Measurements from ENCODE around the gene FAM98C.
"Not testable (repeated sequence)": the region's sequence is repeated elsewhere in the genome, so short reads cannot be mapped to it uniquely, and the experiment has no call there.

The FAM98C gene

DNA sequence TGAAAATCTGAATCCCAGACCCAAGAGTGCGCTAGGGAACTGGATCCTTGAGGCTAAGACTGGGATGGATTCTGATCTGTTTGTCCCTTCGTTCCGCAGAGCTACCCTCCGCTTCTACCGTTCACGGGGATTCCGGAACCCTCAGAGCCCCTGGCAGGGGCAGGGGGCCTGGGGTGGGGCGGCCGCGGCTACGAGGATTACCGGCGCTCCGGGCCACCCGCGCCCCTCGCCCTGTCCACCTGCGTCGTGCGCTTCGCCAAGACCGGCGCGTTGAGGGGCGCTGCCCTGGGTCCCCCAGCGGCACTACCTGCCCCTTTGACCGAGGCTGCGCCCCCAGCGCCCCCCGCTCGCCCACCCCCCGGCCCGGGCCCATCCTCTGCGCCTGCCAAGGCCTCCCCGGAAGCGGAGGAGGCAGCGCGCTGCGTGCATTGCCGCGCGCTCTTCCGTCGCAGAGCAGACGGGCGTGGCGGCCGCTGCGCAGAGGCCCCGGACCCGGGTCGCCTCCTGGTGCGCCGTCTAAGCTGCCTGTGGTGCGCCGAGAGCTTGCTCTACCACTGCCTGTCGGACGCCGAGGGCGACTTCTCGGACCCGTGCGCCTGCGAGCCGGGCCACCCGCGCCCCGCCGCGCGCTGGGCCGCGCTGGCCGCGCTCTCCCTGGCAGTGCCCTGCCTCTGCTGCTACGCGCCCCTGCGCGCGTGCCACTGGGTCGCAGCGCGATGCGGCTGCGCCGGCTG lies 7.3 kb upstream of the FAM98C start:
- DNase-seq: no peak

GRCh38 chr19:38399081-38399480 lies 3.8 kb upstream of the FAM98C start:
- DNase-seq: no peak

- DNase-seq: no peak
Observed at GRCh38 chr19:38399537-38399936, 3.4 kb upstream of the FAM98C start.

DNA sequence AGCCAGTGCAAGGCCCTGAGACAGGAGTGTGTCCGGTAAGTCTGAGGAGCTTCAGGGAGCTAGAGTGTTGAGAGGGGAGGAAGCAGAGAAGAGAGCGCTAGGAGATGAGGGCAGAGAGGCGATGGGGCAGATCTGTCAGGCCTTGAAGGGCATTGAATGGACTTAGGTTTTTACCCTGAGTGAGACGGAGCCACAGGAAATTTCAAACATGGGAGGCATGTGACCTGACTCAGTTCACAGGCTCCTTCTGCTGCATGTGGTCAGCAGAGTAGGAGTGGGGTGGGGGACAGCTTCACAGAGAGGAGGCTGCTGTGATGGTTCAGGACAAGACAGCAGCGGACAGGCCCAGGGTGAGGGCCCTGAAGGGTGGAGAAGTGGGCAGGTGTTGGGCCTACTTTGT lies 2.5 kb upstream of the FAM98C start:
- no peak for DNase-seq

GRCh38 chr19:38401148-38401547 lies 1.7 kb upstream of the FAM98C start:
- no peak for DNase-seq

DNA sequence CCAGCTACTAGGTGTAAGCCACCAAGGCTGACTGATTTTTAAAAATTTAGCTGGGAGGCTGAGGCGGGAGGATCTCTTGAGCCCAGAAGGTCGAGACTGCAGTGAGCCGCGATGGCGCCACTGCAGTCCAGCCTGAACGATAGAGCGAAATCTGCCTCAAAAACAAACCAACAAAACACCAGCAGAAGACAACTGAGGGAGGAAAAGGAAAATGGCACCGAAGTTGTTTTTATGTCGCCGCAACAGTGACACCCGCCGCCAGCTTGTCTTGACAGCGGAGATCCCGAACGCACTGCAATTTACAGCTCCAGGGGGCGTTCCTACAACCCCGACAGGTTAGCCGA lies 298 bp upstream of the FAM98C start:
- no peak for DNase-seq

GRCh38 chr19:38404858-38405257 lies 2.0 kb downstream of the FAM98C start:
- DNase-seq: no peak

GRCh38 chr19:38405276-38405675 lies 2.4 kb downstream of the FAM98C start:
- no peak for DNase-seq

- peak in 1 of 51 donors; percentile 8 for DNase-seq
Observed at GRCh38 chr19:38409631-38410133, 6.8 kb downstream of the FAM98C start.

DNA sequence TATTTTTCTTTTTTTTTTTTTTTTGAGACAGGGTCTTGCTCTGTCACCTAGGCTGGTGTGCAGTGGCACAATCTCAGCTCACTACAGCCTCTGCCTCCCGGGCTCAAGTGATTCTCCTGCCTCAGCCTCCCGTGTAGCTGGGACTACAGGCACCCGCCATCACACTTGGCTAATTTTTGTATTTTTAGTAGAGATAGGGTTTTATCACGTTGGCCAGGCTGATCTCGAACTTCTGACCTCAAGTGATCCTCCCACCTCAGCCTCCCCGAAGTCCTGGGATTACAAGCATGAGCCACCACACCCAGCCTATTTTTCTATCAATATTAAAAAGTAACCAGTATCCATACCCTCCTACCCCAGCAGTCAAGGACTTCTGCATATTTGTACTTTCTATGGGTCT lies 7.5 kb downstream of the FAM98C start:
- not testable (repeated sequence) for DNase-seq

GRCh38 chr19:38411041-38411712 lies 8.3 kb downstream of the FAM98C start:
- no peak for DNase-seq

- DNase-seq: not testable (repeated sequence)
Observed at GRCh38 chr19:38411898-38412297, 9.0 kb downstream of the FAM98C start.

DNA sequence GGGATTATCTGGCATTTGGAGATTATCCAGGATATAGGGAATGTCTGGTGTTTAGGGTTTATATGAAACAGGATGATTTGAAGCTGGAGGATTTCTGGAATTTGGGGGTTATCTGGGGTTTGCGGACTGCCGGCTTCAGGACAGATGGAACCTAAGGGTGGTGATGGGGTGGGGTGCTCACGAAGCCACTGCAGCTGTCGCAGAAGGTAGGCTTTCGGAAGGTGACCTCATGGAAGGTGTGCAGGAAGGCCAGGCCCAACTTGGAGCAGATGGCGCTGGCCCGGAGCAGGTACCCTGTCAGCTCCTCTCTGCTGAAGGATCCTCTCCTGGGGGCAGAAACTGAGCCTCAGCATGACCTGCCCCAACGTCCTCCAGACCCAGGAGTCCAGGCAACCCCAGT lies 9.6 kb downstream of the FAM98C start:
- no peak for DNase-seq

DNA sequence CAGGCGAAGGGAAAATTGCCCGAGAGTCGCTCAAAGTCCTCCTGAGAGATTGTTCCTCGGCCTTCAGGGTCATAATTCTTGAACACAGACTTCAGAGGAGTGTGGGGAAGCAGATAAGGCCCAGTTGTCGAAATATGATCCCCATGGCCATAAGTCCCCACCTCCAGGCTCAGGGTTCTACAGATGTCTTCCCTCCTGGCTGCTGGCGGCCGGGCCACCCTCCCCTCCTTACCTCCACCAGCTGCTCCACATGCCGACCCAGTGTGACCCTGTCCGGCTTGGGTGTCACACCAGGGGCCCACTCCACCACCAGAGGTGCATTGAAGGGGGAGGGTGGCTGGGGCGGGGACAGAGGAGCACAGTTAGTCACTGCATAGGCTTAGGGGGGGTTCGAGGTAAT lies 10.1 kb downstream of the FAM98C start:
- DNase-seq: no peak

- no peak for DNase-seq
Observed at GRCh38 chr19:38413416-38413815, 10.5 kb downstream of the FAM98C start.

GRCh38 chr19:38417146-38417543 lies 14.3 kb downstream of the FAM98C start:
- DNase-seq: no peak

GRCh38 chr19:38417544-38418506 lies 14.9 kb downstream of the FAM98C start:
- peak in 6 of 51 donors; percentile 6 to 18 (median 12) for DNase-seq

DNA sequence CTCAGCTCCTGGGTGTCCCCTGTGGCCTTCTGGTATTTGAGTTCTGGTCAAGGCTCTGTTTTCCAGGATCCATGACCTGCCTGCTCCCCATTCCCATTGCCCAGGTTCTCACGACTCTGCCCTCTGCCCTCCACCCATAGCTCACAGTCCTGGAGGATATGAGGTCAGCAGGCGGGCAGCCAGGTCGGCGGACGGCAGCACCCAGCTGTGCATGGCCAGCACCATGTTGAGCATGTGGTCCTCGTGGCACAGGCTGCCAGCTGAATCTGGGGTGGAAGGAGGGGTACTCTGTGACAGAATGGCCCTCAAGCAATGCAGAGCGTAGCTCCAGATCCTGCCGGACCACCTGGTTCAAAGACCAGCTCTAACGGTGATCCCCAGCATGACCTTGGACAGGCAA lies 18.0 kb downstream of the FAM98C start:
- DNase-seq: no peak

DNA sequence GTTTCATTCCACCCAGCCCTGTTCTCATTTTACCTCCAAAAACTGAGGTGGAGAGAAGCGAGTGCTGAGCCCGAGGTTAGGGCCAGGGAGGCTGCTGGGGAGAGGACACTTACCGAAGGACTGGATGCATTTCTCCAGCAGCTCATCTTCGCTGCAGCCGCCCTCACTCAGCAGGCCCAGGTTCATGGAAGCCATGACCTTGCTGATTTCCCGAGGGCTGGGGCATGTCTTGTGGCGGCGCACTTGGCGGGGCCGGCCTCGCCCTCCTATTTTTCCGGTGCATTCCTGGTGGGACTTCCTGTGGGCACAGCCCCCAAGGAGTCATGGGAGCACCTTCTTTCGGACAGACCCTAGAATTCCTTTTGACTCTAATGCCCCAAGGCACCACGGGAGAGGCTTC lies 19.0 kb downstream of the FAM98C start:
- no peak for DNase-seq

DNA sequence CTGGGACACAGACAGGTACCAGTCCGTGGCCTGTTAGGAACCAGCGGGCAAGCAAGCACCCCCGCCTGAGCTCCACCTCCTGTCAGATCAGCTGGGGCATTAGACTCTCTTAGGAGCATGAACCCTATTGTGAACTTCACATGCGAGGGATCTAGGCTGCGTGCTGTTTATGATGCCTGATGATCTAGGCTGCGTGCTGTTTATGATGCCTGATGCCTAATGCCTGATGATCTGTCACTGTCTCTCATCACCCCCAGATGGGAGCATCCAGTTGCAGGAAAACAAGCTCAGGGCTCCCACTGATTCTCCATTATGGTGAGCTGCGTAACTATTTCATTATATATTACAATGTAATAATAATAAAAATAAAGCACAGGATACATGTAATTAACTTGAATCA lies 19.5 kb downstream of the FAM98C start:
- DNase-seq: no peak

DNA sequence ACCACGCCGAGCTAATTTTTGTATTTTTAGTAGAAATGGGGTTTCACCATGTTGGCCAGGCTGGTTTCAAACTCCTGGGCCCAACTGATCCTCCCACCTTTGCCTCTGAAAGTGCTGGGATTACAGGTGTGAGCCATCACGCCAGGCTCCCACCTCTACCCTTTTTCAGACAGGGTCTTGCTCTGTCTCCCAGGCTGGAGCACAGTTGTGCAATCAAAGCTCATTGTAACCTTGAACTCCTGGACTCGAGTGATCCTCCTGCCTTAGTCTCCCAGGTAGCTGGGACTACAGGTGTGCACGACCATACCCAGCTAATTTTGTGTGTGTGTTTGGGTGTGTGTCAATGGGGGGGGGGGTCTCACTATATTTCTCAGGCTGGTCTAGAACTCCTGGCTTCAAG lies 21.4 kb downstream of the FAM98C start:
- no peak for DNase-seq

GRCh38 chr19:38425222-38425809 lies 22.4 kb downstream of the FAM98C start:
- DNase-seq: no peak

Data from hypothalamus (tissue), 51 donors.